Activated gamma-delta T cell treated with anti-CD3 and anti-CD28 coated beads, Interleukin-2, amount 50 U/mL, for 16 hours (primary cell): ENCODE data around the gene ATP5ME.
"Not testable (repeated sequence)": the region's sequence is repeated elsewhere in the genome, so short reads cannot be mapped to it uniquely, and the experiment has no call there.

Experiments
- DNase-seq: peaks from one replicate; pipeline ENCODE4 v3.0.0-alpha.2; 2020; ENCODE audit warnings: low read depth

The ATP5ME gene

GRCh38 chr4:683982-684622 is 10.0 kb upstream of the ATP5ME start:
- no peak for DNase-seq

- no peak for DNase-seq
These were observed 9.3 kb upstream of the ATP5ME start for GRCh38 chr4:683247-683897.

GRCh38 chr4:682490-683172 is 8.6 kb upstream of the ATP5ME start:
- DNase-seq = no peak

- no peak for DNase-seq
These were observed 7.8 kb upstream of the ATP5ME start for GRCh38 chr4:681736-682451.

GRCh38 chr4:680928-681645 is 7.0 kb upstream of the ATP5ME start:
- peak; percentile 45 for DNase-seq

- no peak for DNase-seq
These were observed 6.5 kb upstream of the ATP5ME start for GRCh38 chr4:680551-680927.

- no peak for DNase-seq
These were observed 6.0 kb upstream of the ATP5ME start for GRCh38 chr4:680091-680490.

- no peak for DNase-seq
These were observed 5.6 kb upstream of the ATP5ME start for GRCh38 chr4:679629-680028.

- DNase-seq = no peak
These were observed 5.0 kb upstream of the ATP5ME start for GRCh38 chr4:679104-679481.

GRCh38 chr4:678331-679103 is 4.4 kb upstream of the ATP5ME start:
- no peak for DNase-seq

- no peak for DNase-seq
These were observed 3.6 kb upstream of the ATP5ME start for GRCh38 chr4:677431-678293.

- no peak for DNase-seq
These were observed 2.8 kb upstream of the ATP5ME start for GRCh38 chr4:676871-677235.

GRCh38 chr4:675980-676870 is 2.1 kb upstream of the ATP5ME start:
- no peak for DNase-seq

- DNase-seq = no peak
These were observed 1.2 kb upstream of the ATP5ME start for GRCh38 chr4:675036-675882.

GRCh38 chr4:673349-674091 is 556 bp downstream of the ATP5ME start:
- DNase-seq = no peak

GRCh38 chr4:671769-672168 is 2.3 kb downstream of the ATP5ME start:
- no peak for DNase-seq

GRCh38 chr4:669806-670559 is 4.1 kb downstream of the ATP5ME start:
- not testable (repeated sequence) for DNase-seq
